NCI-H446 treated with DMSO at 0.1 percent for 48 hours (cell line): Measurements from ENCODE around the gene FRMD5.

Experiments
- DNase-seq: peaks from one replicate; lab custom pipeline; 2025; lab: John Stamatoyannopoulos, UW

The FRMD5 gene

DNA sequence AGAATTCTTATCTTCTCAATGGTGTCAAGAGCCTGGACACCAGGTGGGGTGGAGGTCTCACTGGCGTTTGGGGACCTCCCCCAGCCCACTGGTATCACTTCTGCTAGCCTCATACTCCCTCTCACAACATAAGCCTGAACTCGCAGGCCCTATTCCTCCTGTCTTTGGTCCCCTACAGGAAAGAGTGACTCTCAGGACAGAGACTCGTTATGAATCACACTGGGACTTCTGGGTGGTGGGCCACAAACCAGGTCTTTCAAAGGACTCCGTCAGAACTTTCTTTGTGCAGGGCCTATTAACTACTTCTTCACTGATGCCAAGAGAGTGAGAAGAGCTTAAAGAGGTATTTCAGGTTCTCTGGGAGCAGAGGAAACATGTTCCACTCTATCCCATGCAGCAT lies 267.9 kb downstream of the FRMD5 start:
- DNase-seq: no peak

DNA sequence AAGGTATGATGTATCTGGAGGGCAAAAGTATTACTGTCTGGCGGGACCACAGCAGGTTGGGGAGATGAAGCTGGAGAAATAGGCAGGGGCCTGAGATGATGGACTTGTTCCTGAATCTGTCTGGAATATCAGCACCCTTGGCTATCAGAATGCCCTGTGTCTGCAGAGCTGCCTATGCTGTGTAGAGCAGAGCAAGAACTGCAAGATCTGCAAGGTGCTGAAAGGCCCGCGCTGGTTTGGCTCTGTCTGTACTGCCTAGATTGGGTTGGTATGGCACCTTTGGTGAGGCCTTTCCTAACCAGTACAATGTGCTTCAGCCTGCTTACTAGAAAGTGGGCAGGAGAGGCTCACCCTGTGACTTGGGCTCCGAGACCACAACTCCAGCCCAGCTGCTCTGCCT lies 271.5 kb downstream of the FRMD5 start:
- no peak for DNase-seq

DNA sequence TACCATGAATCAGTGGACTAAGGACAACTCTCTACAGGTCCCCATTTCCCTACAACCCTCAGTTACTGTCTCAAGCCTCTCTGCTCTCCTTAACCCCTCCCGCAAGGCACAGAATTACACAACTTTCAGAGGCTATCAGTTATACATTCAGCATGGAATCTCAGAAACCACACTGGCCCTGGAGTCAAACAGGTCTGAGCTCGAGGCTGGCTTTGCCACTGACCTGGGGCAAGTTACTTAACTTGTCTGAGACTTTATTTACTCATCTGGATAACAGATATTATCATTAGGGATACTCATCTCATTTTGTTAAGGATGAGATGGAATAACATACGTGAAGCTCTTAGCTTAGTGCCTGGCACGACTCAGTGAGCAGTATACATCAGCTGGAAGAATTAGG lies 273.1 kb downstream of the FRMD5 start:
- DNase-seq: no peak

DNA sequence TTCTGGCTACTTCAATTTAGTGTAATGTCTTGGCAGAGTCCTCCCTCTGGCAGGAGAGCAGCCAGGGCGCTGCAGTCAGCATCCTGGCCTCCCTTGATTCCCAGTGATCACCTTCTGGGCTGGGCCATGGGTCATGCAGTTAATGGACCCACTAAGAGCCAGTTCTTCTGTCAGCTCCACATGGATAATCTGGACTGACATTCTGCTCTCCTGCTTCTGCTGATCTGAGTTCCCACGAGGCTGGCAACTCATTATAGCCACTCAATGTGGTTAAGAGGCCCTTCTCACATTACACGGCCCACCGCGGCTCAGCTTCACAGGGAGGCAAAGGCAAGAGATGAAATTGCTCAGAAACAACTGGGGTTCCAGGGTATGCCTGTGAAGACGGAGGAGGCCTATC lies 274.3 kb downstream of the FRMD5 start:
- peak; percentile 25 for DNase-seq

DNA sequence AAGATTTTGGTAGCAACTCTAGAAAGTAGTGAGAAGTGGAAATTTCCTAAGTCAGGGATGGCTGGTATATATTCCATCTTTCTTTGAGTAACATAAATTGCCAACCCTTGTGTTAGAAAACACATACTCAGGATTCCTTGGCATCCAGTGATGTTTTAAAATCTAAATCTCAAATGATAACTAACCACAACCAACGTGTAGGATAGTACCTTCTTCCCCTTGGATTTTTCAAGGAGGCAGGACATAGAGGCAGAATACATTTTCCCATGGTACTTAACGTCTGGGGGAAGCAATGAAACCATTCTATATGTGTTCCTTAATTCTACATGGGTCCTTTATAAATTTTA lies 274.8 kb downstream of the FRMD5 start:
- no peak for DNase-seq

DNA sequence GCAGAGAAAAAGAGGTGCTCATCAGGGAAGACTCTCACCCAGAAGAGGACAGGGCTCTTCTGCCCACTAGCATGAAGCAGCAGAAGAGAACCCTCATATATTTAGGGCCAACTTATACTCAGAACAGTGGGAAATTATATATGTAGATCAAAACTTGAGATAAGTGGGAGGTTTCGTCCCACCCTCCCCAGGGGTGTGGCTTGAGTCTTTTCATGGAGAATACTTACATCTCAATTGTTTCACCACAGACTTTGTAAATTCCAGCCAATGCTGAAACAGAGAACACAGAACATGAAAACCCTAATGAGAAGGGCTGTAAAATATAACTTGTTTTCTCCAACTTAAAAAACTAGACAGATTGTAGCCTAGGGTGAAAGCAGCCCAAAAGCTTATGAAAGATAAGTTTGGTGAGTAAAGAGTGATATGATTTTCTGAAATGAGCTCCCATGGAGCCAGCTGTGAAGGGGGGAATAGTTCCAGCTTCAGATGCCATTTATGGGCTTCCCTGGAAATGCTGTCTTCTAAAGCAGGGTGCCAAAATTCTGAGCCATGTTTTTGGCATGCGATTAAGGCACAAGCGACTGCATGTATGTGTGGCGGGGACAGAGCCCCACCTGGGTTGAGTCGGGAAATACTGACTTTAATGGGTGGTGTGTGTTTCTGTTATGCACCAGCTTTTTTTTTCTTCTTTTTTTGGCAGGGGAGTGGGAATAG lies 275.4 kb downstream of the FRMD5 start:
- no peak for DNase-seq

DNA sequence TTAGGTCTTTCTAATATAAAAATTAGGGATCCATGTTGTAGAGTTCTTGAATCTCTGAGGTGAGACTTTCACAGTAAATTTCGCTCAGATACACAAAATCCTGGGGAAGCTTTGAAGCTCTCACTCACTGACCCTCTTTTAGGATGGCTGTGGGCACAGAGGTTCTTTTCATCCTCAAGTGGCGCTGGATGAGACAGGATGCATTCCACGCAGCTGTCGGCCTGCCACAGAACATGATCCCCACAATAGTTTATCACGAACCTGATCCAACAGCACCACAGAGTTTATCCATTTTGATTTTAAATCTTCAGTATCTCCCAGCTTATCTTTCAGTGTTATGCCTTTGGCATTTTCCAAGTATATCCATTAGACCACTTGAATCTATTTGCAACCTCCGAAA lies 276.4 kb downstream of the FRMD5 start:
- no peak for DNase-seq

DNA sequence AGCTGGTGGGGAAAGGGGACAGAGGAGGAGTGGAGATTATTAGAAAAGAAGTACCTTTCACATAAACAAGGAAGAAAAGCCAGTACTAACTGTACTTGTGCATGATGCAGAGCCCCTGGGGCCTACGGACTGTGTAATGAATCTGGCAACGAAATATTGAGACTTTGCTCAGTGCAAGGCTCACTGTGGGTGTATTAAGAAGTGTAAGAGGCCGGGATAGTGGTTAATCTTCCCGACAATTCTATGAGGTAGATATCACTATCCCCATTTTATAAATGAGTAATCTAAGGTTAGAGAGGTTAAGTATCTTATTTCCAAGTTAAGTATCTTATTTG lies 278.8 kb downstream of the FRMD5 start:
- no peak for DNase-seq

DNA sequence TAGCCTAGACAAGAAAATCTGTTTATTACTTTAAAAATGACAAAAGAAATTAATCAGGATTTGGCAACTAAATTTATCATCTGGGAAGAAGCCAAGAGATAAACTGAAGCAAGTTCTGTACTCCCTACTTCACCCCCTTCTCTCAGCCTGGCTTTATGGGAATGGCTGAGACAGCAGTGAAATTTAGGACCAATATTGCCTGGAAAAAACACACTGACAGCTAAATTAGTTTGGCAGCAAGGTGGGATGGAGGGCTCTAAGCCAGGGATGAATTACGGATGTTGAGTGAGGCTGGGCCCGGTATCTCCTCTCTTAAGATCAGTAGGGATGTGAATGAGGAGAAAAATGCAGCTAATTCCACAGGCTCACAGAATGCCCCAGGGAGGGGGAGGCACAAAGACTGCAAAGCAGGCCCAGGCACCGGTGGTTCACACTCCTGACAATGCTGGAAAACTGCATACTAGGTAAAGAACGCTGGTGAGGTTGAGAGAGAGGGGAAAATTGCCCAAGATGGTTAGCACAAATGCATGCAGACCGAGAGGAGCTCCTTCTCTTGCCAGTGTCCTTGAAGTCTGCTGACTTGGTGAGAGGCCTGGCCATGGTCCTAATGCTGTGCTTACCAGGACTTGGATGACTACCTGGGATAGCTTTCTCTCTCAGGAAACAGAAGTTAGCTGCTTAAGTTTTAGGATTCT lies 279.3 kb downstream of the FRMD5 start:
- DNase-seq: no peak

DNA sequence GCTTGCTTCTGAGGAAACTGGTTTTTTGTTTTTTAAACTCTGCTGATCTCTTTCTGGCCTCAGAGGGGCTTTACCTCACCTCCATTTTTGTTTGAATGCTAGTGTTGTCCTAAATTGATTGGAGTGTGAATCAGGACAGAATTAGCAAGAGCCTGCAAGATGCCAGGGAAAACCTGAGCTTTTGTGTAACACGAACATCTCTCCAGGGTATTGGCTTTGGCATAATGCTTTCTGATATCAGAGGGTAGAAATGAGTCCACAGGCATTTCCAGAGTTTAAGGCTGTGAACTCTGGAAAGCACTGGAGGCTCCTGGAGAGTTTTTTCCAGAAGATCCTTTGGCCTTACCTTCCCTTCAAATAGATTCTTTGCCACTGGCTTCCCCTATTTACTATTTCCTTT lies 281.1 kb downstream of the FRMD5 start:
- no peak for DNase-seq

DNA sequence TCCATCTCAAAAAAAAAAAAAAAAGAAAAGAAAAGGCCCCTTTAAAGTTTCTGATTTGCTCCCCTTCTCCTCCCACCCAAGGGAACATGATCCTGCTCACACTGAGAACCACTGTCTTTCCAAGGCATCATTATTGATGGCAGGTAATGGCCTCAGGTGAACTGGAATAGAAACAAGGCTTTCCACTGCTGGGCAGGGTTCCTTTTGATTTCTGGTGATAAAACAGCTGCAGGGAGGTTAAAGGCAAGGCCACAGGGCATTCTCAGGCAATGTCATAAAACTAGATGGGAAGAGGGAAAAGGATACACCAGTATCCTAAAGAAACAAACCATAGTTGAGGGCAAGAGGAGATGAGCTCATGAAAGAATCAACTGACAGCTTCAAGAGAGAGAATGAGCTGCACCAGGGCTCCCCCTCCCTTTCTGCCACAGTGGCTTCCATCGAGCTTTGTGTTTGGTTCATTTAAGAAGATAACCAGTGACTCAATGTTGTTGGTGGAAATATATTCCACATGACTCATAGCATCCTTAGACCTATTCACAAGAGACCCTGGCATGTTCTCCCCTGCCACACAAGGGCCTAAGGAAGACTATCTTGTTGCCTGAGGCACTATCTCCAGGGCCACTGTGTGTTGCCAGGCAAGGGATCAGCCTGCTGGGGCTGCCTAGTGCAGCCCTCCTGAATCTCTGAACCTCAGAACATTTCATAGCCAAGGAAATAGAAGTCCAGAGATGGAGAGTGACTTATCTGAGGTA lies 281.9 kb downstream of the FRMD5 start:
- DNase-seq: peak; percentile 43

DNA sequence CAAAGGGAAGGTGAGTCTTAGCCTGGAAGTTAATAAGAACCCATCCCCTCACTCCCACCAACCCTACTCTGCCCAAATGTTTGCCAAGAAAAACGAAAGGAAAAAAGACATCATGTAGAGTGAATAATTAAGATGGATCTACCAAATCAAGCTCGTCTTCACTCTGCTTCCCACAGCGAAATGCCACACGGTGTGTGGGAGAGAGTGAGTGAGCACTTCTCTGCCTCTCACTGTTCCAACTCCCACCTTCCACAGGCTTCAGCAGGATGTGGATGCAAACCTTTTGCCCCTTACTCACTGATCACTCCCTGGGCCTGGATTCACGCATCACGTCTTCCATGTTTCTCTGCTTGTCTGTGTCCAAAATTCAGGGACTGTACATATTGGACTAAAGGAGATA lies 282.9 kb downstream of the FRMD5 start:
- DNase-seq: no peak

DNA sequence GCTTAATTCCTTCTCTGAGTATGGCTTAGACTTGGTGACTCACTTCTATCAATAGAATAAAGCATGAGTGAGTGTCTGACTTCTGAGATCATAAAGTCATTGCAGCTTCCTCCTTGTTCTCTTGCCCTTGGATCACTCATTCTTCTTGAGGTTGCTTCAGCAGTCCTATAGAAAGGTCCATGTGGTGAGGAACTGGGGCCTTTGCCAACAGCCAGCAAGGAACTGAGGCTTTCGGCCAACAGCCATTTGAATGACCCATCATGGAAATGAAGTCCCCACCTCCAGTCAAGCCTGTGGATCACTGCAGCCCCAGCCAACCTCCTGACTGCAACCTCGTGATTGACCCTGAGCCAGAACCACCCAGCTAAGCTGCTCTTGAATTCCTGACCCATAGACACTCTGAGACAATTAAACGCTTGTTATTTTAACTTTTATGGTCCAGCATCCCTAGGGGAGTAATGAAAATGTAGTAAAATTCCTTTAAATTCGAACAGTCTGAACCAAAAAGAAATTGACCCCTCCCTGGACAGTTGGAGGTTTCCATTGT lies 283.8 kb downstream of the FRMD5 start:
- DNase-seq: peak; percentile 57

DNA sequence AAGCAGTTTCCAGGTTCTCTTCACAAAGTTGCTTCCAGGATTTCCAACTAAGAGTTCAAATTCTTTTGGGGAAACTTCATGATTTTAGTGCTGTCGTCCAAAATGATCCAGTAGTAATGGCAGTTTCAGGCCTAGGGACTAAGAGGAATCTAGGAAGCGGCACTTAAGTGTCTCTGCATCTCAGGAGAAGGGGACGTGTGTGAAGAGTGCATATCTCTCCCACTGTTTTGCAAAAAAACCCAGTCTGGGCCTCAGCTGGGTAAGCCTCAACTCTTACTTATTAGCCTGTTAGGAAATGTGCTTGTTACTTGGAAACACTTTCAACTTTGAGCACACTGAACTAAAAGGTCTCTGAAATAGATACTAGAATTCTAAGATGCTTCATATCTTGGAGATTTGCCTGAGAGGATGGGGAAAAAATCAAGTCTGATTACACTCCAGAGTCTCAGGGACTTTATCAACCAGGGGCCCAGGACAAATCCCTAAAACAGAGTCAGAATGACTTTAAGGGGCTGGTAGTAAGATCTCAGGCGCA lies 286.5 kb downstream of the FRMD5 start:
- DNase-seq: no peak

DNA sequence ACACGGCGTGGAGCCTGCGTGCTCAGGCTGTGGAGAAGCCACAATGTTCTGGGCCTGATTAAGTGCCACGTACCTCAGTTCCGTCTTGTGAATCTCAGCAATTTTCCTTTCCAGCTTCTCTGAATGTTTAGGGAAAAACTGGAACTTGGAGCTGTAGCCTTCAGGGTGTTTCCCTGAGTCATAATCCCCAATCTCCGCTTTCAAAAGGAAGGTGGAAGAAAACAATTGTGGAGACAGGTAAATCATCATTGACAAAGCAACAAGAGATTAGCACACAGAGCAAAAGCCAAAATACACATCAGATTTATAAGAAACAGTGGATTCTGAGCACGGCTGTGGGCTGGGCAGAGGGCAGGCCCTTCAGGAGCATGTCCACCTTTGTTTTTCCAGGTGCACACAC lies 289.3 kb downstream of the FRMD5 start:
- DNase-seq: no peak

DNA sequence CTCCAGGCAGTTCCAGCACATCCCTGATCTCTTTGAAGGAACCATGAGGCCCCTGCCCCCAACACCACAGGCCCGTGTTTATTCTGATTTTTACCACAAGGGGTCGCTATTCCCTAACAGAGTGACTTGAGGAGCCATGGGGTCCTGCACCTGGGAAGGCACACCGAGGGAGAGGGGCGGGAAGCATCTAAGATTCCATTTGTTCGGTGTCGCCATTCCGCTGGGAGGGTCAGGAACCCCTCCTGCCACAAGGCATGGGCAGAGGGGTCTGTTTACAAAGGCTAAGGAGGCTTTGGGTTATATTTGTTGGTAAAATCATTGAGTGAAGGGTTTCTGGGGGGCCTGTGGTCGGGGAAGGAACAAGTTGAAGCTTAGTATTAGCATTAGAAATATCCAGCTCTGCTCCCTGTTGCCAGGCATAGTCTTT lies 291.2 kb downstream of the FRMD5 start:
- no peak for DNase-seq

DNA sequence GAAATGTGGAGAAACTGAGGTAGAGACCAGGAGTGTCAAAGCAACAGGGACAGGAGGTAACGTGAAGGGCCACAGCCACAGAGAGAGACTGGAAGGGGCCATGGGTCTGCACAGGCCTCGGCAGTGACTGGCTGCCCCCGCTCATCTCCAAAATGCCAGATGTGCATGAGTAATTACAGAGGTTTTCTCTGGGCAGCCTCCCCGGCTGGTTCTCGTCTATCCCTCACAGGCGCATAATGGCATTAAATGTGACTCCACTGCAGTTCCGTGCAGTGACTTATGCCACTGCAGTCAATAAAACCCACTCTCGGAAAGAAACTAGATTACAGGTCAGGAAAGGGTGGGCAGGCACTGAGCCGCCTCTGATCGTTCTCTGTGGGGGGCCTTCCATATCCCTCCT lies 293.6 kb downstream of the FRMD5 start:
- no peak for DNase-seq

DNA sequence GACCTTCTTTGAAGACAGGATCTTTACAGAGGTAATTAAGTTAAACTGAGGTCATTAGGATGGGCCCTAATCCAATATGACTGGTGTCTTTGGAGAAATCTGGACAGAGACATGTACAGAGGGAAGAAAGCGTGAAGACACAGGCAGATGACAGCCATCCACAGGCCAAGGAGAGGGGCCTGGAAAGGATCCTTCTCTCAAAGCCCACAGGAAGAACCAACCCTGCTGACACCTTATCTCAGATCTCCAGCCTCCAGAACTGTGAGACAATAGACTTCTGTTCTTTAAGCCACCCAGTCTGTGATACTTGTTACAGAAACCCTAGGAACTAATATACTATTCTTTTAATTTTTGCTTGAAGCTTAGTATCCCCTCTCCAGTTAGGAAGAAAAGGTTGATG lies 294.1 kb downstream of the FRMD5 start:
- no peak for DNase-seq

DNA sequence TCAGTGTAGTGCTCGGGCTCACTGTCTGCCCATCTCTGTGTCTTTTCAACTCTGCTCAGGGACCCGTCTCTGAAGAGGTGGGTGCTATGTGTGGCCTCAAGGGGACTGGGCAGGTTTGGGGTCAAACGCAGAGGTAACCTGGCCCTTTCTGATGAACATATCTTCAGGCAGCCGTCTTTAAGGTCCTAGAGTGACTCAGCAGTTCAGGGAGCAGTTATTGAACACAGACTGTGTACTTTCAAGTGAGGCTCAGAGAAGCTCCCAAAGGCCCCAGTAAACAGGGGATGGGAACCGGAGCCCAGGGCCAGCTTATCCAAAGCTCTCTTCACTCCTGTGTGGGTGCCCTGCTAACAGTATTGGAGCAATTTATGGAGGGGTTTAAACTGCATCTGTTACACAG lies 295.1 kb downstream of the FRMD5 start:
- DNase-seq: no peak

DNA sequence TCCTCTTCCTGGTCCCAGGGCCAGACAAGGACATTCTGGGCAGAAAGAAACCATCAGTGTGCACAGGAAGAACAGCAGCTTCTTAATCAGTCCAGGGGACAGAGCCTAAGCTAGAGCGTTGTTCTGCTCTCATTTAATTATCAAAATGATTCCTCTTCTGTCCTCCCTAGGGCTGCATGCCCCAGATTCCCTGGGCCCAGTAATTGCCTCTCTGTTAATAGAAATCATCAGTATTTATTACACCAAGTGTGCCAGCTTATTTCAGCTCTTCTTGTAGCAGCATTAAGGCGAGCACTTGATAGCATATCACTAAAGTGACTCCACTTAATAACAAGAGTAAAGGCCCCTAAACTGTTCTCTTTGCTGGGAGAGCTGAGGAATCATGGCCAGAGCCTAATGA lies 296.2 kb downstream of the FRMD5 start:
- no peak for DNase-seq

DNA sequence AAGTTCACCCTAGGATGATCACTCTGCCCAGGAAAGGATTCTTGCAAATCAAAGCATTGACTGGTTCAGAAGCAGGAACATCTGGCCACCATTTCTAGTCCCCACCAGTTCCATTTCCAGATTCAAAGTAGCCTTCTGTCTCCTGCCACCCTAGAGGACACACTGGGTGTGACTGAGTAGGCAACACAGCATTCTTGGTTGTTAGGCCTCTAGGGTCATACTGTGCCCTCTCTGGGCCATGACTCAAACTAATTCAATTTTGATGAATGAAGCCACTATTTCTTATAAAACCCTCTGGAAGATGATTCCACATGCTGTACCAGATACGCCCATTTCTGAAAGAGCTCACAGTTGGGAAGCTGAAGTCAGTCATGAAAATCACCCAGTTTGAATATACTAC lies 298.5 kb downstream of the FRMD5 start:
- DNase-seq: no peak

DNA sequence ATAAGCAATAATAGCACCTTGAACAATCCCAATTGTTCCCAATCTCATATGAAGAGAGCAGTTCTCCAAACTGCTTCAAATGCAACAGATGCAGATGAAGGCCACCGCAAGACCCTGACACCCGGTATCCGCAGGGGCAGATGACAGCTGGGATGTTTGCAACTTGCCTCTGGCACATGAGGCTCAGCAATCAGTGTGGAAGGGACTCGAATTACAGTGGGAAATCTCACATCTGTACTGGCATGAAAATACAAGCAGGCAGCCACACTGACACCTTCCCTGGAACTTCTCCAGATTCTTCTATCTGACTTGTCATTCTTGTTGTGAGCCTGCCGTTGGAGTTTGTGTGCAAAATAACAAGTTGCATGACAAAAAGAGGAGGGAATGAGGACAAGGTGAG lies 299.5 kb downstream of the FRMD5 start:
- no peak for DNase-seq

DNA sequence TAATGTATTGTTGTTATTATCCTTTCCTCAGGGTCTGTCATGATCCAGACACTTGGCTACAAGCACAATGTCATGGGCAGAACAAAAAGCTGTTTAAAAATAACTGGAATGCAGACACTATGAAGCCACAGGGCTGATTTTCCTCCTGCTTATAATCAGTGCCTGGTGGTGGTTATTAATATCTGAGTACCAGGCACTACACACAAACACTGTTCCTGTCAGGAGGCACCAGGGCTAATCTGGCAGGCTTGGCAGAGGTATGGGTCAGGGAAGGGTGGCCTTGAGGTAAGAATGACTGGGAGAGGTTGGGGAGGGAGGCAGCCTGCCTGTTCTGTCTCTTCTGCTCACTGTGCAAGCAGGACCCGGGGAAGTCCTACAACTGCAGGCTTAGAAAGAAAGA lies 301.1 kb downstream of the FRMD5 start:
- DNase-seq: no peak
